ENCODE data around the gene ZBTB16. TPM values are rescaled to one million over a fixed set of nuclear protein-coding genes. Genes with fewer than 3 reads are reported as not detected.

ZBTB16 gene
- polyA plus RNA-seq, 1 donor, result 2.8 TPM

DNA sequence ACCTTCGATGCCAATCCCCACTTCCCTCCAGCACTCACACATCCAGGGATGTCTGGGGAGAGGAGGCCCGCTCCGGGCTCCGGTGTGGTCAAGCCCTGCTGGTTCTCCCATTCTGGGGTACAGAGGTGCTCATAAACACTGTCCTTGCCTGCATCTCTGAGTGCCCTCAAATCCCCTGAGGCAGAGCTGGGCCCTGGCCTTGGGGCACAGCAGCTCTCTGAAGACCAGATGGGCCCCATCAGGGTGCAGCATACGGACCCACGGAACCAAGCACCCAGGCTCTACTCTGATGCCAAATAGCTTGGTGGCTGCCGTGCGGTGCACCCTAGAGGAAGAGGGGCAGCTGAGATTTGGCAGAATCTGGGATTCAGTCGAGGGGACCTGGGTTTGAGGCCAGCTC lies 201.0 kb downstream of the ZBTB16 start:
- Histone ChIP-seq H3K36me3 (ENCODE audit: control insufficient read depth, insufficient read depth, low read length) (no peaks in the 10 kb centered on the region), H3K9me3 (ENCODE audit: control insufficient read depth, low read depth, low read length) (peaks cover 2% of the 10 kb centered on the region), H3K27ac (ENCODE audit: low read length) (no peak overlapping the region), H3K27me3 (ENCODE audit: control insufficient read depth, insufficient read depth, low read length) (no peaks in the 10 kb centered on the region), H3K4me3 (ENCODE audit: low read length) (no peak overlapping the region), H3K4me1 (ENCODE audit: control insufficient read depth, insufficient read depth, low read length) (peaks cover 24% of the 10 kb centered on the region)
- no peak for DNase-seq
- no CpG with 5 or more reads among the region's 9 CpGs for WGBS (ENCODE audit: insufficient coverage, low lambda C conversion rate)

DNA sequence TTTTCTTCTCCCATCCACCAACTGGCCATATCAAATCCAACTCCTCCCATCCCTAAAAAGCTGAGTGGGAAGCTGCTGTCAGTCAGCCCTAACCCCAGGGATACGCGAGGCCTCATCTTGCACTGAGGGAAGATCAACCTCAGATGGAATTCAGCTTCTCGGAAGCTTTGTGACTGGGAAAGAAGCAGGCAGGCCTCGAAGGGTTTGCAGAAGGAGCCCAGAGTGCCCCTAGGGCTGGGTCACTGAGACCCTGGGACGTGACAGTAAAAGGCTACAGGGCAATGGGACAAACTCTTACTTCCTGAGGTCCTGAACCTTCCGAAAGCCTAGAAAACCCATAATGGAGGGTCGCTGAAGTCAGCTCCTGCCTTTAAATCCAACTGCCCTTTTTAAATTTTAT lies 202.3 kb downstream of the ZBTB16 start:
- no peak for DNase-seq
- H3K9me3 ChIP-seq (ENCODE audit: control insufficient read depth, low read depth, low read length), result peaks cover 2% of the 10 kb centered on the region
- H3K27me3 ChIP-seq (ENCODE audit: control insufficient read depth, insufficient read depth, low read length), result no peaks in the 10 kb centered on the region
- no peak overlapping the region for H3K4me3 ChIP-seq (ENCODE audit: low read length)
- WGBS (ENCODE audit: insufficient coverage, low lambda C conversion rate), result no CpG with 5 or more reads among the region's 7 CpGs
- H3K36me3 ChIP-seq (ENCODE audit: control insufficient read depth, insufficient read depth, low read length), result no peaks in the 10 kb centered on the region
- no peak overlapping the region for H3K27ac ChIP-seq (ENCODE audit: low read length)
- H3K4me1 ChIP-seq (ENCODE audit: control insufficient read depth, insufficient read depth, low read length), result peaks cover 24% of the 10 kb centered on the region

DNA sequence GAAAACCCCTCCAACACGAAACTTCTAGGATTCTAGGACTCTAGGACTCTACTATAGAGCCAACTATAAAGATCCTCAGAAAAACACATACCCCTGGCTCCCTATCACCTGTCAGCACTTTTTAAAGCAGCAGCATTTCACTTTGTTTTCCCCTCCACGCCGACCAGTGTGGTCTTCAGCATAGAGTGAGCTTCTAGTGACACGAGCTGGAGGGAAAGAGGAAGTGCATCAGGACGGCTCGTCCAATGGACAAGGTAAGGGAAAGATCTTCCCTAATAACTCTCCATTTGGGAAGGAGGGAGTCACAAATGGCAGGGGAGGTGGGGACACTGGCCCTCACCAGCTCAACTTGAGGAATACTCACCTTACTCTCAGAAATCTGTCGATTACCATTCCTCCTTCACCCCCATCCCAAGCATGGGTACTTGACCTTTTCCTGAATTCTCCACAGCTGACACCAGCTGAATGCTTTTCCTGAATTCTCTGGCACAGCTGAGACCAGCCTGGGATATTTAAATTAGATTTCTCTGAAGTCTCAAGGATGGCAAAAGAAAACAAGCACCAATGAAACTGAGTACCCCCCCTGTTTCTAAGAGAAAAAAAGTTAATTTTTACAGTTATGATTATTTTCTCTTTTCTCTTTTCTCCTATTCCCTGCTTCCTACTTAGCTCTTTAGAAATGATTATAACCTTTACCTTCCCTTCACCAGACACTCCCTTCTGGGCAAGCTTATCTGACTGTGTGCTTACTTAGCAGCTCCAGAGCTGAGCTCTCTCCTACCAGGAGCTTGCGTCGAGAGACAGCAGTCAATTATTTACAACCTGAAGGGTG lies 203.4 kb downstream of the ZBTB16 start:
- Histone ChIP-seq H3K4me3 (ENCODE audit: low read length) (no peak overlapping the region), H3K9me3 (ENCODE audit: control insufficient read depth, low read depth, low read length) (peaks cover 2% of the 10 kb centered on the region), H3K36me3 (ENCODE audit: control insufficient read depth, insufficient read depth, low read length) (no peaks in the 10 kb centered on the region), H3K27me3 (ENCODE audit: control insufficient read depth, insufficient read depth, low read length) (no peaks in the 10 kb centered on the region), H3K4me1 (ENCODE audit: control insufficient read depth, insufficient read depth, low read length) (peaks cover 18% of the 10 kb centered on the region), H3K27ac (ENCODE audit: low read length) (peak overlapping the region; percentile 60)
- no CpG with 5 or more reads among the region's 9 CpGs for WGBS (ENCODE audit: insufficient coverage, low lambda C conversion rate)
- peak; percentile 66 to 81 for DNase-seq

DNA sequence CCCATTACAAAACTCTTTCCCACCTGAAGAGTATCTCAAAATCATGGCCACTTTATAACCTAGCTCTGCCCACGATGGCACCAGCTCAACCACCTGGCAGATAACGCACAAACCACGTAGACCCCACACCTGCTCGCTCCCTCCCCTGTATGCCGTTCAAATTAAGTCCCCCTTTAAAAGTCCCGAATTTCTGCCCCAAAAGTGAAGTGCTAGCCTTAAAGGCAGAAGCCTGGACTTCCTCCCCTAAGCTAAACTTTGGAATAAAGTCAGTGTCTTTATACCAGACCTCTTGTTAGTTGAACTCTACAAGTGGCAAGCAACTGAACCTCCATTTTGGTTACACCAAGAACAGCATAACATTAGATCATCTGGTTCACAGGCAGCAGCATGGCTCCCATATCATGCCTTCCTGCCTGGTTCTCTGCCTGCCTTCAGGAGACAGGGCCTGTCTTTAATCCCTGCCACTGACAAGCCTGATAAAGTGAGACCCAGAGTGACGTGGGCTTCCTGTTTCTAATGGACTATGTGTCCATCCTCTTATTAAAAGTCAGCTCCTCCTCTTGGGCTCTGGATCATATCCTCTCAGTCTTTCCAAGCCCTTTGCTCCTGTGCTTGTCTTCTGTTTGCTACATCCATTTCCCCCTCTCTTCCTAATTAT lies 204.1 kb downstream of the ZBTB16 start:
- Histone ChIP-seq H3K4me3 (ENCODE audit: low read length) (no peak overlapping the region), H3K27me3 (ENCODE audit: control insufficient read depth, insufficient read depth, low read length) (no peaks in the 10 kb centered on the region), H3K9me3 (ENCODE audit: control insufficient read depth, low read depth, low read length) (no peaks in the 10 kb centered on the region), H3K4me1 (ENCODE audit: control insufficient read depth, insufficient read depth, low read length) (peaks cover 13% of the 10 kb centered on the region), H3K36me3 (ENCODE audit: control insufficient read depth, insufficient read depth, low read length) (no peaks in the 10 kb centered on the region), H3K27ac (ENCODE audit: low read length) (no peak overlapping the region)
- WGBS (ENCODE audit: insufficient coverage, low lambda C conversion rate), result no CpG with 5 or more reads among the region's 7 CpGs
- DNase-seq, result no peak

DNA sequence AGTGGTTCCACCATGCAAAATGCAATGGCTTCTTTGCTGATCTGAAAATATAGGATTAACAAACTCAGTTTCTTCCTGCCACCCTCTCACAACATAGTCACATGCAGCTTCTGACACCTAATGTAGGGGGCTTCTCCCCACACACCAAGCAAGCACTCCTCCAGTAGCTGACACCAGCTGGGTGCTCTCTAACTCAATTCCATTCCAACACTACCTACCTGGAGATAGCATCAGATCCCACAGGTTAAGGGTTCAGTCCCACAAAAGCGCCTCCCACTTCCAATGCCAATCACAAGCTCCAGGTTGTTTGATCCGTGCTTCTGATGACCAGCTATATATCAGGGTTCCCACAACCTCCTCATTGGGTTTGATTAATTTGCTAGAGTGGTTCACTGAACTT lies 204.9 kb downstream of the ZBTB16 start:
- H3K27me3 ChIP-seq (ENCODE audit: control insufficient read depth, insufficient read depth, low read length), result no peaks in the 10 kb centered on the region

DNA sequence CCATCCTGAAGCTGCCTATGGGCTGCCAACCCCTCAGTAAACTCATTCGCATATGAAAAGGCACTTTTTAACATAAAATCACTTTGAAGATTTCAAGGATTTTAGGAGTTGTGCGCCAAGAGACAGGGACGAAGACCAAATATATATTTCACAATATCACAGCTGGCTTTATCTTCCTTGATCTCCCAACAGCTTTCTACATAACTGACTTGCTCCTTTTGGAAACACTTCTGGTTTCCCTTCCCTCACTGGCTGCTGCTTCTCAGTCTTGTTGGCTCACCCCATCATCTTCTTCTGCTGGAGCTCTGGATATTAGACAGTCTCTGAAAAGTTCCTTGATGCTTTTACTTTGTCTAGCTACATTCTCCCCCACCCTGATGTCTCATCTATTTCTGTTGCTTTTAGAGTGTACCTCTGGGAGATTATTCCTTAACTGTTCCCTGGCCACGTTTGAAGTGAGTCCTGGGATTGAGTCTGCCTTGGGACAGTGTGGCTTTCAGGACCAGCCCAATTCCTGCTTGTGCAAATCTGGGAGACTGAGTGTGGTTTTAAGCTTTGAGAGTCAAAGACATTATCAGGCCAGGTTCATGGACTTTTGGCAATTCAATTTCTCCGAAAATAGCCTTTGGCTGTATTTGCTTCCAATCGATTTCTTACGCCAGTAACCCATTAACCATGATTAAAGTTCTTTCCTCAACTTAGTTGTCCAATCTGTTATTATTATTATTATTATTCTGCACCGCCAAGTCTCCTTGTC lies 205.8 kb downstream of the ZBTB16 start:
- H3K4me3 ChIP-seq (ENCODE audit: low read length), result no peak overlapping the region
- H3K27me3 ChIP-seq (ENCODE audit: control insufficient read depth, insufficient read depth, low read length), result no peaks in the 10 kb centered on the region
- DNase-seq, result no peak
- no peaks in the 10 kb centered on the region for H3K36me3 ChIP-seq (ENCODE audit: control insufficient read depth, insufficient read depth, low read length)
- no peak overlapping the region for H3K27ac ChIP-seq (ENCODE audit: low read length)
- 93% methylated on average over 3 of the region's 8 CpGs for WGBS (ENCODE audit: insufficient coverage, low lambda C conversion rate)
- no peaks in the 10 kb centered on the region for H3K9me3 ChIP-seq (ENCODE audit: control insufficient read depth, low read depth, low read length)
- H3K4me1 ChIP-seq (ENCODE audit: control insufficient read depth, insufficient read depth, low read length), result peaks cover 13% of the 10 kb centered on the region

More for the DNA sequence above, 204.9 kb downstream of the ZBTB16 start:
- no peak for DNase-seq
- Histone ChIP-seq H3K36me3 (ENCODE audit: control insufficient read depth, insufficient read depth, low read length) (no peaks in the 10 kb centered on the region), H3K9me3 (ENCODE audit: control insufficient read depth, low read depth, low read length) (no peaks in the 10 kb centered on the region), H3K27ac (ENCODE audit: low read length) (no peak overlapping the region), H3K4me3 (ENCODE audit: low read length) (no peak overlapping the region), H3K4me1 (ENCODE audit: control insufficient read depth, insufficient read depth, low read length) (peaks cover 13% of the 10 kb centered on the region)
- no CpG with 5 or more reads among the region's 2 CpGs for WGBS (ENCODE audit: insufficient coverage, low lambda C conversion rate)

DNA sequence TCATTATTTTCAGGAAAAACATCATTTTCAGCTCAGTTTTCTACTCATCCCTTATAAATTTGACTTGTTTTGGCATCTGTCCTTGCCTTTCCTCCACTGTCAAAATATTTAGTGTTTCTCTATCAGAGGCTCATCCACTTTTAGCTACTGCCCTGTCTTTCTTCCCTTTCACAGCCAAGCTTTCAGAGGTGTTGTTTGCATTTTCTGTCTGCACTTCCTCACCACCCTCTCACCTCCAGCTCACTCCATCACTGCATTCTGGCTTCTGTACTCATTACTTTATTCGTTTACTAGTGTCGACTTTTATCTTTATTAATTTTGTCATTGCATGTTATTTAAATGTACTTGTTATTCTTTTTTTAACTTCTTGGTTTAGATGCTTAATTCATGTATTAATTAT lies 210.0 kb downstream of the ZBTB16 start:
- no peak for DNase-seq
- 67% methylated on average over 2 of the region's 2 CpGs for WGBS (ENCODE audit: insufficient coverage, low lambda C conversion rate)

DNA sequence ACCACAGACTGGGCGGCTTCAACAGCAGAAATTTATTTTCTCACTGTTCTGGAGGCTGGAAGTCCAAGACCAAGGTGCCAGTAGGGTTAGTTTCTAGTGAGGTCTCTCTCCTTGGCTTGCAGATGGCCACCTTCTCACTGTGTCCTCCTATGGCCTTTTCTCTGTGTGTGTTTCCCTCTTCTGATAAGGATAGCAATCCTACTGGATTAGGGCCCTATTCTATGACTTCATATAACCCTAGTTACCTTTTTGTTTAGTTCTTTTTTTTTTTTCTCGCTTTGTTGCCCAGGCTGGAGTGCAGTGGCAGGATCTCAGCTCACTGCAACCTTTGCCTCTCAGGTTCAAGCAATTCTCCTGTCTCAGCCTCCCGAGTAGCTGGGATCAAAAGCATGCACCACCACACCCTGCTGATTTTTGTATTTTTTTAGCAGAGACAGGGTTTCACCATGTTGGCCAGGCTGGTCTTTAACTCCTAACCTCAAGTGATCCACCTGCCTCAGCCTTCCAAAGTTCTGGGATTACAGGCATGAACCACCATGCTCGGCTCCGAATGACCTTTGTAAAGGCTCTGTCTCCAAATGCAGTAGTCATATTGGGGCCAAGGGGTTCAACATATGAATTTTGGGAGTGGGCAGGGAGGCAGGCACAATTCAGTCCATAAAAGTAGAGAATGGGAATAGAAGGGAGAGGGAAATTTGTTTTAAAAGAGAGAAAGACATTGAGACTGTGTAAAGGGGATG lies 211.2 kb downstream of the ZBTB16 start:
- H3K4me1 ChIP-seq (ENCODE audit: control insufficient read depth, insufficient read depth, low read length), result no peaks in the 10 kb centered on the region
- no peak for DNase-seq
- no peak overlapping the region for H3K27ac ChIP-seq (ENCODE audit: low read length)
- H3K4me3 ChIP-seq (ENCODE audit: low read length), result no peak overlapping the region
- no peaks in the 10 kb centered on the region for H3K36me3 ChIP-seq (ENCODE audit: control insufficient read depth, insufficient read depth, low read length)
- H3K9me3 ChIP-seq (ENCODE audit: control insufficient read depth, low read depth, low read length), result no peaks in the 10 kb centered on the region
- WGBS (ENCODE audit: insufficient coverage, low lambda C conversion rate), result 80% methylated on average over 3 of the region's 5 CpGs
- H3K27me3 ChIP-seq (ENCODE audit: control insufficient read depth, insufficient read depth, low read length), result peaks cover 11% of the 10 kb centered on the region

More for the DNA sequence above, 210.0 kb downstream of the ZBTB16 start:
- H3K27me3 ChIP-seq (ENCODE audit: control insufficient read depth, insufficient read depth, low read length), result peaks cover 8% of the 10 kb centered on the region
- no peaks in the 10 kb centered on the region for H3K36me3 ChIP-seq (ENCODE audit: control insufficient read depth, insufficient read depth, low read length)
- no peaks in the 10 kb centered on the region for H3K9me3 ChIP-seq (ENCODE audit: control insufficient read depth, low read depth, low read length)
- no peak overlapping the region for H3K27ac ChIP-seq (ENCODE audit: low read length)
- H3K4me3 ChIP-seq (ENCODE audit: low read length), result no peak overlapping the region
- no peaks in the 10 kb centered on the region for H3K4me1 ChIP-seq (ENCODE audit: control insufficient read depth, insufficient read depth, low read length)

DNA sequence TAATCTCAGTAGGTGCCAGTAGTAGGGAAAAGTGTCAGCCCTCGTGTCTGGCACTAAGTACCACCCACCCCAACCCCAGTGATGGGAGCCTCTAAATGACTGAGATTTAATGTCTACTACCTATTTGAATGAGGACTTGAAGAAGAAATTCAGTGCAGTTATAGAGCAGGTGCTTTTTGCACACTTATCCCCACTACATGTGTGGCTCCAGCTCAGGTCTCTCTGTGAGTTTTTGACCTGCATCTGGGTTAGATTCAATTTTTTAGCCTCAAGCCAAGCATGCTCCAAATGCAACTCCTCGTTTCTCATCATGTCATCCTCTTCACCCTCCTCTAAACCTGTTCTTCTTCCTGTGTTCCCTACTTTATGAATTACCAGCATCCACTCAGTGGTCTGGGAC lies 211.8 kb downstream of the ZBTB16 start:
- DNase-seq, result no peak
- H3K9me3 ChIP-seq (ENCODE audit: control insufficient read depth, low read depth, low read length), result no peaks in the 10 kb centered on the region
- H3K4me3 ChIP-seq (ENCODE audit: low read length), result no peak overlapping the region
- H3K4me1 ChIP-seq (ENCODE audit: control insufficient read depth, insufficient read depth, low read length), result no peaks in the 10 kb centered on the region
- no peaks in the 10 kb centered on the region for H3K36me3 ChIP-seq (ENCODE audit: control insufficient read depth, insufficient read depth, low read length)
- 86% methylated on average over 1 of the region's 2 CpGs for WGBS (ENCODE audit: insufficient coverage, low lambda C conversion rate)
- peaks cover 11% of the 10 kb centered on the region for H3K27me3 ChIP-seq (ENCODE audit: control insufficient read depth, insufficient read depth, low read length)
- H3K27ac ChIP-seq (ENCODE audit: low read length), result no peak overlapping the region

DNA sequence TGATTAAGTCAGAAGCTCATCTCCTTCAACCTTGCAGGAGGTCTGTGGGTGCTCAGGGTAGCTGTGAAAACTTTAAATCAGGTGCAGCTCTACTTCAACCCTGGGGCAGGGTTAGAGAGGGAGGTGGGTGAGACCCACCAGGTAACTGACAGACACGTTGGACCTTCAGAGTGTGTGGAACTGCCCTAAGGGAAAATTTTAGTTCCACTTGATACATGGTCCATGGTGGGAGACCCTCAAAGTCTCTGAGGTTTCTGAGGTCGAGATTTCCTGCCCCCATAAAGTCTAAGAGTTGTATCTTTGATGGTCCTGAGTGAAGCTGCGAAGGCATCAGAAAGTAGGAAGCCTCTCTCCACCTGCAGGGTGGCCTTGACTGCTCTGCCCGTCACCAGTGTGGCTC lies 212.8 kb downstream of the ZBTB16 start:
- whole genome bisulfite sequencing (ENCODE audit: insufficient coverage, low lambda C conversion rate), result no CpG with 5 or more reads among the region's 4 CpGs
- H3K4me3 ChIP-seq (ENCODE audit: low read length), result no peak overlapping the region
- no peaks in the 10 kb centered on the region for H3K36me3 ChIP-seq (ENCODE audit: control insufficient read depth, insufficient read depth, low read length)
- H3K9me3 ChIP-seq (ENCODE audit: control insufficient read depth, low read depth, low read length), result no peaks in the 10 kb centered on the region
- no peaks in the 10 kb centered on the region for H3K4me1 ChIP-seq (ENCODE audit: control insufficient read depth, insufficient read depth, low read length)
- H3K27me3 ChIP-seq (ENCODE audit: control insufficient read depth, insufficient read depth, low read length), result peaks cover 11% of the 10 kb centered on the region
- DNase-seq, result no peak
- H3K27ac ChIP-seq (ENCODE audit: low read length), result no peak overlapping the region
